DOHH2 (cell line): ENCODE results near the gene SLC8A1.

ENCODE experiments used
- H3F3A ChIP-seq: fragments of 200-600 bp; sonication (generic), shearing (Covaris generic); 2 replicates; pipeline ENCODE4 v1.6.0; 2016; ENCODE audit warnings: antibody characterized with exemption, mild to moderate bottlenecking; ENCODE audit not compliant: control insufficient read depth, insufficient read depth
- H3K27ac ChIP-seq: fragments of 200-600 bp; sonication (generic); 2 replicates; pipeline ENCODE4 v1.5.1; 2014; ENCODE audit warnings: low read depth, mild to moderate bottlenecking, low read length, moderate library complexity
- H3K27me3 ChIP-seq: fragments of 200-600 bp; sonication (generic); 2 replicates; pipeline ENCODE4 v1.6.1; 2014; ENCODE audit warnings: mild to moderate bottlenecking, low read length, mixed read lengths; ENCODE audit not compliant: control insufficient read depth
- H3K36me3 ChIP-seq: fragments of 200-600 bp; sonication (generic); 2 replicates; pipeline ENCODE4 v1.6.1; 2014; ENCODE audit warnings: mild to moderate bottlenecking, low read length, moderate library complexity, mixed read lengths; ENCODE audit not compliant: control insufficient read depth
- H3K4me1 ChIP-seq: fragments of 200-600 bp; sonication (generic); 2 replicates; pipeline ENCODE4 v1.6.1; 2014; ENCODE audit warnings: mild to moderate bottlenecking, low read length, mixed read lengths; ENCODE audit not compliant: control insufficient read depth
- H3K4me2 ChIP-seq: fragments of 200-600 bp; sonication (generic); 2 replicates; pipeline ENCODE4 v1.6.0; 2014; ENCODE audit warnings: mild to moderate bottlenecking, low read length, moderate library complexity
- H3K4me3 ChIP-seq: fragments of 200-600 bp; sonication (generic); 2 replicates; pipeline ENCODE4 v1.5.1; 2014; ENCODE audit warnings: mild to moderate bottlenecking, low read length, mixed read lengths
- H3K79me2 ChIP-seq: fragments of 200-600 bp; sonication (generic); 2 replicates; pipeline ENCODE4 v1.6.1; 2014; ENCODE audit warnings: mild to moderate bottlenecking, low read length, mixed read lengths; ENCODE audit not compliant: control insufficient read depth
- H3K9me2 ChIP-seq: fragments of 200-600 bp; sonication (generic); replicated peaks from 2 replicates; pipeline ENCODE4 v1.6.1; 2014; ENCODE audit warnings: mild to moderate bottlenecking, low read length, mixed read lengths; ENCODE audit not compliant: control insufficient read depth
- H3K9me3 ChIP-seq: fragments of 200-600 bp; sonication (generic); 2 replicates; pipeline ENCODE4 v1.6.1; 2014; ENCODE audit warnings: antibody characterized with exemption, low read length, mixed read lengths; ENCODE audit not compliant: control insufficient read depth, insufficient read depth
- H4K20me1 ChIP-seq: fragments of 200-600 bp; sonication (generic); 2 replicates; pipeline ENCODE4 v1.6.0; 2014; ENCODE audit warnings: low read depth, mild to moderate bottlenecking, antibody characterized with exemption, low read length, moderate library complexity; ENCODE audit not compliant: control insufficient read depth, insufficient read depth
- EZH2phosphoT487 ChIP-seq: fragments of 200-600 bp; sonication (generic); IDR thresholded peaks from 2 replicates; pipeline ENCODE4 v1.6.1; 2017; ENCODE audit warnings: borderline replicate concordance, mild to moderate bottlenecking, antibody characterized with exemption, low read length, moderate library complexity, mixed read lengths
- TF ChIP-seq, protein P1 (sequence below): fragments of 200-600 bp; sonication (generic); IDR thresholded peaks from one replicate; pipeline ENCODE4 v1.5.1; 2014; ENCODE audit warnings: antibody characterized with exemption, mild to moderate bottlenecking, low read depth, low read length; ENCODE audit not compliant: poor library complexity, severe bottlenecking

Gene SLC8A1

DNA sequence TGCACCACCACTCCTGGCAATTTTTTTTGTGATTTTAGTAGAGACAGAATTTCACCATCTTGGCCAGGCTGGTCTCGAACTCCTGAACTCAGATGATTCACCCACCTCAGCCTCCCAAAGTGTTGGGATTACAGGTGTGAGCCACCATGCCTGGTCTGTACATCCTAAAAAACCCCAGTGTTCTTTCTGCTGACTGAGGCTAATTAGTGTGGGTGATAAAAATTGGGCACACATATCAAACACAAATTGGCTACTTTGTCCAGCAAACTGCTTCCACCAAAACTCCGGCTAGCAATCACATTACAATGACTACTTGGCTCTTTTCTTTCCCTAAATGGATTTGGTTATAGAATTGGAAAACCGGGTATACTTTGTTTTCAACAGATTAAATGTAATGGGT lies 153.9 kb downstream of the SLC8A1 start:
- no peaks in the 10 kb centered on the region for H3K9me3 ChIP-seq
- H3K79me2 ChIP-seq: peaks cover 9% of the 10 kb centered on the region; the same call in 1 of the 2 replicates
- no peak overlapping the region for H3K27ac ChIP-seq
- H3F3A ChIP-seq: no peaks in the 10 kb centered on the region
- H4K20me1 ChIP-seq: no peaks in the 10 kb centered on the region
- H3K4me2 ChIP-seq: no peak overlapping the region
- TF ChIP-seq, protein P1, sequence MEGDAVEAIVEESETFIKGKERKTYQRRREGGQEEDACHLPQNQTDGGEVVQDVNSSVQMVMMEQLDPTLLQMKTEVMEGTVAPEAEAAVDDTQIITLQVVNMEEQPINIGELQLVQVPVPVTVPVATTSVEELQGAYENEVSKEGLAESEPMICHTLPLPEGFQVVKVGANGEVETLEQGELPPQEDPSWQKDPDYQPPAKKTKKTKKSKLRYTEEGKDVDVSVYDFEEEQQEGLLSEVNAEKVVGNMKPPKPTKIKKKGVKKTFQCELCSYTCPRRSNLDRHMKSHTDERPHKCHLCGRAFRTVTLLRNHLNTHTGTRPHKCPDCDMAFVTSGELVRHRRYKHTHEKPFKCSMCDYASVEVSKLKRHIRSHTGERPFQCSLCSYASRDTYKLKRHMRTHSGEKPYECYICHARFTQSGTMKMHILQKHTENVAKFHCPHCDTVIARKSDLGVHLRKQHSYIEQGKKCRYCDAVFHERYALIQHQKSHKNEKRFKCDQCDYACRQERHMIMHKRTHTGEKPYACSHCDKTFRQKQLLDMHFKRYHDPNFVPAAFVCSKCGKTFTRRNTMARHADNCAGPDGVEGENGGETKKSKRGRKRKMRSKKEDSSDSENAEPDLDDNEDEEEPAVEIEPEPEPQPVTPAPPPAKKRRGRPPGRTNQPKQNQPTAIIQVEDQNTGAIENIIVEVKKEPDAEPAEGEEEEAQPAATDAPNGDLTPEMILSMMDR: no peak
- no peak for TF ChIP-seq EZH2phosphoT487
- H3K4me3 ChIP-seq: no peak overlapping the region
- H3K27me3 ChIP-seq: no peaks in the 10 kb centered on the region
- no peaks in the 10 kb centered on the region for H3K9me2 ChIP-seq
- H3K36me3 ChIP-seq: 0 out of 2 replicates have a peak, but pooled peaks cover 2% of the 10 kb centered on the region
- H3K4me1 ChIP-seq: peaks cover 9% of the 10 kb centered on the region

DNA sequence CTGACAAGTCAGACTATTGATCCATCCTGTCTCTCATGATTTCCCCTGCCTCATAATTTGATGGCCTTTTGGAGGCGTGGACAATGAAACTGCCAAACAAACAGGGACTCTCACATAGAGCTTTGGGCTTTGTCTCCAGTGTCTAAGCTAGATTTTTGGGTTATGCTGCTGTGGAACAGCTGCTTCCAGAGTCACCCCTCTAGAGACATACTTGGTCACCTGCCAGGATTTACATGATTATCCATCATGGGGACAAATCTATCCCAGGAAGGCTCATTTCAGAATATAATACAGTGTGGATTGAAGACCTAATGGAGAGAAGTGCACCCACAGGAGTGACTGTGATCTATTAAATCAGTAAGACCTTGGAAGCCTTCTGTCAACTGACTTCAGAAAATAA lies 159.6 kb downstream of the SLC8A1 start:
- TF ChIP-seq EZH2phosphoT487: no peak
- TF ChIP-seq, protein P1: no peak
- Histone ChIP-seq H3K4me3 (no peak overlapping the region), H3K27ac (no peak overlapping the region), H3K4me2 (0 out of 2 replicates have a peak overlapping the region, but pooled peaks have one; percentile 1), H3K27me3 (no peaks in the 10 kb centered on the region), H3K36me3 (no peaks in the 10 kb centered on the region), H3K9me2 (no peaks in the 10 kb centered on the region), H3K79me2 (peaks cover 16% of the 10 kb centered on the region), H4K20me1 (no peaks in the 10 kb centered on the region), H3K4me1 (peaks cover 53% of the 10 kb centered on the region), H3K9me3 (no peaks in the 10 kb centered on the region), H3F3A (no peaks in the 10 kb centered on the region)

DNA sequence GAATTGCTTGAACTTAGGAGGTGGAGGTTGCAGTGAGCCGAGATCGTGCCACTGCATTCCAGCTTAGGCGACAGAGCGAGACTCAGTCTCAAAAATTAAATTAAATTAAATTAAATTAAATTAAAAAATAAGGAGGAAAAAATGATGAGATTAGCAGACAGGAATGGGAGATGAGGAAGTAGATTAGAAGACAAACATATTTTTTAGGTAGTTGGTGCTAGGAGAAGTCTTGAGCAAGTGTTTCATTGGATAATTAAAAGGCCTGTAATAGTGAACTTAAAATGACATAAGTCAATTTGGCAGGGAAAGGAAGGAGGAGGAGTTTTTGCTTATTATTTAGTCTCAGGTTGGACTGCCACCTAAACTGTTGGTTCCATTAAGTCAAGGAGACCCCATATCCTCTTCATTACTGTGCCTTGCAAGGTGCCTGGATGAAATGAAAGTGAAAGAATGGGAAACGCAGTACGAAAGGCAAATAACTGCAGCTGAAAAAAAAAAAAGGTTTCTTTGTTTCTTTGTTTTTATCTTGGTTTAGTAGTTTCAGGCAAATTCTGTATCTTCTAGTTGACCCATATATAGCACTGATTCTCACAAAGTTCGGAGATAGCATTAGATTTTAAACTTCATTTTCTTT lies 162.0 kb downstream of the SLC8A1 start:
- no peaks in the 10 kb centered on the region for H4K20me1 ChIP-seq
- peaks cover 3% of the 10 kb centered on the region; the same call in 1 of the 2 replicates for H3F3A ChIP-seq
- peak overlapping the region; percentile 47 for H3K4me2 ChIP-seq
- H3K9me2 ChIP-seq: no peaks in the 10 kb centered on the region
- H3K27me3 ChIP-seq: no peaks in the 10 kb centered on the region
- H3K9me3 ChIP-seq: no peaks in the 10 kb centered on the region
- peaks cover 29% of the 10 kb centered on the region for H3K79me2 ChIP-seq
- H3K27ac ChIP-seq: no peak overlapping the region
- TF ChIP-seq EZH2phosphoT487: no peak
- H3K4me3 ChIP-seq: peak overlapping the region; percentile 35; the same call in 1 of the 2 replicates
- H3K4me1 ChIP-seq: peaks cover 77% of the 10 kb centered on the region
- H3K36me3 ChIP-seq: peaks cover 9% of the 10 kb centered on the region

DNA sequence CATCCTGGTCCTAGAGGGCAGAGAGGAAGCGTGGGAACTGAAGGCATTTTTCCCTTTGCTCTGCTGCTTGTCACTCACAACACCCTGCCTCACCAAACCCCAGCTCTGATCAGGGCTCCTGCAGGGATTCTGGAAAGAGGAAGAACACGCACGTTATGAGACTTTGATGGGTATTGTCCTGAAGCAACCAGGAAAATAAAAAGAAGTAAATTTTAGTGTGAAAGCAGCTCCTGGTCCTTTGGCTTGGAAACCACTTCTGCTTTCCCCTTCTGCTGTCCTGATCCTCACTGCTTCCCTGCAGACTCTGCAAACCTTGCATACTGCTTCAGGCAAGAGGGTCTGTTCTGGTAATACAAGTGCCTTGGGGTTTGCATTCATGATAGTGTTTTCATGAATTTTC lies 164.1 kb downstream of the SLC8A1 start:
- Histone ChIP-seq H3K79me2 (peaks cover 40% of the 10 kb centered on the region), H3K36me3 (peaks cover 9% of the 10 kb centered on the region), H3K9me3 (no peaks in the 10 kb centered on the region), H4K20me1 (no peaks in the 10 kb centered on the region), H3K27me3 (no peaks in the 10 kb centered on the region), H3K9me2 (no peaks in the 10 kb centered on the region), H3K4me1 (peaks cover 92% of the 10 kb centered on the region), H3K27ac (no peak overlapping the region), H3F3A (peaks cover 17% of the 10 kb centered on the region), H3K4me3 (no peak overlapping the region), H3K4me2 (peak overlapping the region; percentile 30; the same call in 1 of the 2 replicates)
- TF ChIP-seq EZH2phosphoT487: no peak
- TF ChIP-seq, protein P1: no peak
